Ureter (tissue), 1 donor: ENCODE results near the gene SHKBP1. TPM values are rescaled to one million over a fixed set of nuclear protein-coding genes. Genes with fewer than 3 reads are reported as not detected.
"Not testable (repeated sequence)": the region's sequence is repeated elsewhere in the genome, so short reads cannot be mapped to it uniquely, and the experiment has no call there.

ENCODE experiments used
- DNase-seq: peaks from one replicate; pipeline ENCODE4 v3.0.0-alpha.2; 2020; ENCODE audit warnings: low spot score
- total RNA-seq: library from RNA; stranded (reverse); gene quantifications from one replicate; pipeline ENCODE4 v1.2.4, GENCODE V29; 2023
- donor health status: DM: yes; HTN: yes; CAD: no.

Gene SHKBP1
- total RNA-seq, 1 donor from 2014 or later, result 61.2 TPM

DNA sequence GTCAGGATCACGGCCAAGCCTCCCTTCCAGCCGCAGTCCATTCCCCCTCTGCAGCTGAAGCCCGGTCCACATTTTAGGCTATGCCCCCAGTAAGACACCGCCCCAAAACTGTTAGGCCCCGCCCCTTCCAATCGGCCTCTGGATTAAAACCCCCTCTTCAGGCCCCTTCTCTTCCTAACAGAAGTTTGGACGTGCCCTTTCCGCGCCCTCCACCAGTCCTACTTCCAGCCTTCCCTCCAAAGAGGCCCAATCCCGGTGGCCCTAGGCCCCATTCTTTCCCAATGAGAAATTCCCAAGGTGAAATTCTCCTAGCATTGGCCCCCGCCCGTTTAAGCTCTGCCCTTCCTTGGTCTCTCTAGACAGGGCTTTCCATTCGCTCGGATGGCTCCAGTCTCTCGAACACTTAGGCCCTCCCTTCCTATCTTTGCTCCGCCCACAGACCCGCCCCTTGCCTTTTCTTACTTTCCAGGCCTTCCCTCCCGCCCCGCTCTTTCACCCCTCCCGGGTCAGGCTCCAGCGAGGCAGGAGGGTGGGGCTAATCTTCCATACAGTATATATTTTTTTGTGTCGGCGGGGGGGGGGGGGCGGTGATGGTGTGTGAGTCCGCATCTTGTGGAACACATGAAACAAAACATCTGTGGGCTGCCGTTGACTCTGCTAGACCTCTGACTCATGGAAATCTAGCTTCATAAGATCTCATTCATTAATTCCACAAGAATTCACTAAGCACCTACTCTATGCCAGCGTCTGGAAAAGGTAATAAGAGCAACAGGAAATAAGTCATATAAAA is 38.1 kb downstream of the SHKBP1 start:
- DNase-seq, result peak; percentile 88

DNA sequence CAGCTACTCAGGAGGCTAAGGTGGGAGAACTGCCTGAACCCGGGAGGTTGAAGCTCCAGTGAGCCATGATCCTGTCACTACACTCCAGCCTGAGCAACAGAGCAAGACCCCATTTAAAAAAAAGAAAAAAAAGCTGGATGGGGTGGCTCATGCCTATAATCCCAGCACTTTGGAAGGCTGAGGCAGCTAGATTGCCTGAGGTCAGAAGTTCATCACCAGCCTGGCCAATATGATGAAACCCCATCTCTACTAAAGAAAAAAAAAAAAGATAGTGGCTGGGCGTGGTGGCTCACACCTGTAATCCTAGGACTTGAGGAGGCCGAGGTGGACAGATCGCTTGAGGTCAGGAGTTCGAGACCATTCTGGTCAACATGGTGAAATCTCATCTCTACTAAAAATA is 39.5 kb downstream of the SHKBP1 start:
- no peak for DNase-seq

GRCh38 chr19:40616941-40617340 is 40.3 kb downstream of the SHKBP1 start:
- DNase-seq, result no peak

GRCh38 chr19:40617961-40618360 is 41.3 kb downstream of the SHKBP1 start:
- DNase-seq, result no peak

DNA sequence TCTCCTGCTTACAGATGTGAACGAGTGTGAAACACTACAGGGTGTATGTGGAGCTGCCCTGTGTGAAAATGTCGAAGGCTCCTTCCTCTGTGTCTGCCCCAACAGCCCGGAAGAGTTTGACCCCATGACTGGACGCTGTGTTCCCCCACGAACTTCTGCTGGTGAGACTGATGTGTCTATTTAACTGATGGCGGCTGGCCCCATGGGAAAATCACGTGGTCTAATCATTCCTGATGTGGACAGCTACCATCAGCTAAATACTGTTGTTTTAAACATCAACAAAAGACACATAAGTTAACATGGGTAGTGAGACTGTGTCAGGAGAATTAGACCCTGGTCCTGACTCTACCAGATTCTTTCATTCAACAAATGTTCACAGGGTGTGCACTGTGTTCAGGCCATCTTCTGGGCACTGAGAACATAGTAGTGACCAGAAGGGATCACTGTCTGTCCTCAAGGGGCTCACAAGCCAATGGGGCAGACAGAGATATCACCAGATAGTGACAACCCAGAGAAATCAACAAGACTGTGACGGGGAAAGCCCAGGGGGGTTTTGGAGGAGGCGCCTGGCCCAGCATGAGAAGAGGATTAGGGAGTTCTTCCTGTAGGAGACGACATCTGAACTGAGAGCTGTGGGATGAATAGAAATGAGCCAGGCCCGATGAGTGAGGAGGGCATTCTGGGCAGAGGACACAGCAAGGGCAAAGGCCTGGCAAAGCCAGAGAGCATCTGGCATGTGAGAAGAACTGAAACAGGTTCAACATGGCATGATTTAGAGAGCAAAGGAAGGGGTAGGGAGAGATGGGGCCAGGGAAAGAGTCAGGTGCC is 42.9 kb downstream of the SHKBP1 start:
- no peak for DNase-seq

- DNase-seq, result no peak
Observed at GRCh38 chr19:40620161-40620485, 43.5 kb downstream of the SHKBP1 start.

DNA sequence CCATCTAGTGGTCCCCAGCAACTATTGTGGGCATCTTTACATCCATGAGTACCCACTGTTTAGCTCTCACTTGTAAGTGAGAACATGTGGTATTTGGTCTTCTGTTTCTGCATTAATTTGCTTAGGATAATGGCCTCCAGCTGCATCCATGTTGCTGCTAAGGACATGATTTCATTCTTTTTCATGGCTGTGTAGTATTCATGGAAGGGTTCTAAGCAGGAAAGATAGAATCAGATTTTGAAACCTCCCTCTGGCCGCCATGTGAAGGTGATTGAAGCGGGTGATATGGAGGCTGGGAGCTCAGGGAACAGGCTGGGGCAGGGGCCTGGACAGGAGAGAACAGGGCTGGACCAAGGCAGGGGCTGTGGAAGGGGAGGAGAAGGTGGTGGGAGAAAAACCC is 44.6 kb downstream of the SHKBP1 start:
- no peak for DNase-seq

- DNase-seq, result no peak
Observed at GRCh38 chr19:40621966-40622772, 45.5 kb downstream of the SHKBP1 start.

DNA sequence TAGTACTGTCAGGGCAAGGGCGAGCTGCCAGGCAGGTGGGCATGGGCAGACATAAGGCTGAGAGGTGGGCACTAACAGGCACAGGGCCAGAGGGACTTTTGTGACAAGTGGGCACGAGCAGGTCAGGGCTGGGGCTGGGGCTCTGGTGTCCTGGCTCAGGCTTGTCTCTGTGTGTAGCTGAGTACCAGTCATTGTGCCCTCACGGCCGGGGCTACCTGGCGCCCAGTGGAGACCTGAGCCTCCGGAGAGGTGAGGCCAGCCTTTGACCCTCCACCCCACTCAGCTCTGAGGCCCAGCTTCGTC is 46.1 kb downstream of the SHKBP1 start:
- DNase-seq, result no peak

DNA sequence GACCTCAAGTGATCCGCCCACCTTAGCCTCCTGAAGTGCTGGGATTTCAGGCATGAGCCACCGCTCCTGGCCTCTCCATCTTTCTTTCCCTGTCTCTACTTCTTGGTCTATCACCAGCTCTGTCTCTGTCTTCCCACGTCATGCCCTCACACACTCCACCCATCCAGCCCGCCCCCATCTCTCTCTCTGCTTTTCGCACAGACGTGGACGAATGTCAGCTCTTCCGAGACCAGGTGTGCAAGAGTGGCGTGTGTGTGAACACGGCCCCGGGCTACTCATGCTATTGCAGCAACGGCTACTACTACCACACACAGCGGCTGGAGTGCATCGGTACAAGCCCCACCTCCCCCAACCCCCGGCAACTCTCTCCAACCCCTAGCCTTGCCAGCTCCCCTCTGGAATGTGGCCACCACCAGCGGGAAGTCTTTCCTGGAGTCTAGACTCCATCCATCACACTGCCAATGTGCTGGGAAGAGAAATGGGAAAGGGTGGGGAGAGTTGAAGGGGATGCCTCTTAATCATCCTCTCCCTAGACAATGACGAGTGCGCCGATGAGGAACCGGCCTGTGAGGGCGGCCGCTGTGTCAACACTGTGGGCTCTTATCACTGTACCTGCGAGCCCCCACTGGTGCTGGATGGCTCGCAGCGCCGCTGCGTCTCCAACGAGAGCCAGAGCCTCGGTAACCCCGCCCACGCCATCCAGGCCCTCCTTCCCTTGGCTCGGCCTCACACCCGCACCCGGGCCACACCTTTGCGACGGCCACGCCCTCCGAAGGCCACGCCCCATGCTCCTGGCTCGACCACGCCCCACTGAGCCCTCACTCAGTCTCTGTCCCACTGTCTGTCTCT is 47.0 kb downstream of the SHKBP1 start:
- DNase-seq, result no peak

- DNase-seq, result not testable (repeated sequence)
Observed at GRCh38 chr19:40624369-40625153, 47.9 kb downstream of the SHKBP1 start.

DNA sequence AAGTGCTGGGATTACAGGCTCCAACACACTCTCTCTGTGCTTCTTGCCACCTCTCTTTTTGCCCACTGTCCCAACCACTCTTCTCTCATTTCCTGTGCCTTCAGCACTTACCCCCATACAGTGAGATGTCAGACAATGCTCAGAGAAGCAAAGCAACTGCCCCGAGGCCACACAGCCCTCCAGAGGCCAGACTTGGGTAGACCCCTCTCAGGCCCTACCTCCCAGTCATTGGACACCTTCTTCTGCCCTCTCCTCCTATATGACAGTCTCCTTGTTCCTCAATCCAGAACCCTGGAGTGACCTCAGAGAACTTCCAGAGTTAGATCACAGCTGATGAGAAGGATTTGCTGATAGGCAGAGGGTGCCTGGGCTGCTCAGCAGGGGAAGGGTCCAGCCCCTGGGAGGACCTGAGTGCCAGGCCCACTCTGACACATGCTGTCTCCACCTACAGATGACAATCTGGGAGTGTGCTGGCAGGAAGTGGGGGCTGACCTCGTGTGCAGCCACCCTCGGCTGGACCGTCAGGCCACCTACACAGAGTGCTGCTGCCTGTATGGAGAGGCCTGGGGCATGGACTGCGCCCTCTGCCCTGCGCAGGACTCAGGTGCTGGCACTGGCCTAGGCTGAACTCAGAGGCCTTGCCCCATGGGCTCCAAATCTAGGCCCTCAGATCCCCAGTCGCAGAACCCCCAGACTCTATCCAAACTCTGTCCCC is 48.9 kb downstream of the SHKBP1 start:
- DNase-seq, result no peak

DNA sequence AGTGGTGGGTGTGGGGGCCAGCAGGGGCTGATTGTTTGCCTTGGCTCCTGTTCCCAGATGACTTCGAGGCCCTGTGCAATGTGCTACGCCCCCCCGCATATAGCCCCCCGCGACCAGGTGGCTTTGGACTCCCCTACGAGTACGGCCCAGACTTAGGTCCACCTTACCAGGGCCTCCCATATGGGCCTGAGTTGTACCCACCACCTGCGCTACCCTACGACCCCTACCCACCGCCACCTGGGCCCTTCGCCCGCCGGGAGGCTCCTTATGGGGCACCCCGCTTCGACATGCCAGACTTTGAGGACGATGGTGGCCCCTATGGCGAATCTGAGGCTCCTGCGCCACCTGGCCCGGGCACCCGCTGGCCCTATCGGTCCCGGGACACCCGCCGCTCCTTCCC is 50.2 kb downstream of the SHKBP1 start:
- no peak for DNase-seq

- DNase-seq, result no peak
Observed at GRCh38 chr19:40627486-40628279, 51.0 kb downstream of the SHKBP1 start.

DNA sequence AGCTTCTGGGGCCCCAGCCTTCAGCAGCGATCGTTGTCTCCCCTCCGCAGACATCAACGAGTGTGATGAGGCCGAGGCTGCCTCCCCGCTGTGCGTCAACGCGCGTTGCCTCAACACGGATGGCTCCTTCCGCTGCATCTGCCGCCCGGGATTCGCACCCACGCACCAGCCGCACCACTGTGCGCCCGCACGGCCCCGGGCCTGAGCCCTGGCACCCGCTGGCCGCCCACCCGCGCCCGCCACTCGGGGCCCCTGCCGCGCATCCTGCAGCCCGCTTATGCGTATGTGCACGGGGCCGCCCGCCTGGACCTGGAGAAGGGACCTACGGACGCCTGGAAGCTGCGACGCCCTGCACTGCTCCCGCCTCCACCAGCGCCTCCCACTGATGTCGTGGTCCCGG is 52.7 kb downstream of the SHKBP1 start:
- DNase-seq, result no peak

DNA sequence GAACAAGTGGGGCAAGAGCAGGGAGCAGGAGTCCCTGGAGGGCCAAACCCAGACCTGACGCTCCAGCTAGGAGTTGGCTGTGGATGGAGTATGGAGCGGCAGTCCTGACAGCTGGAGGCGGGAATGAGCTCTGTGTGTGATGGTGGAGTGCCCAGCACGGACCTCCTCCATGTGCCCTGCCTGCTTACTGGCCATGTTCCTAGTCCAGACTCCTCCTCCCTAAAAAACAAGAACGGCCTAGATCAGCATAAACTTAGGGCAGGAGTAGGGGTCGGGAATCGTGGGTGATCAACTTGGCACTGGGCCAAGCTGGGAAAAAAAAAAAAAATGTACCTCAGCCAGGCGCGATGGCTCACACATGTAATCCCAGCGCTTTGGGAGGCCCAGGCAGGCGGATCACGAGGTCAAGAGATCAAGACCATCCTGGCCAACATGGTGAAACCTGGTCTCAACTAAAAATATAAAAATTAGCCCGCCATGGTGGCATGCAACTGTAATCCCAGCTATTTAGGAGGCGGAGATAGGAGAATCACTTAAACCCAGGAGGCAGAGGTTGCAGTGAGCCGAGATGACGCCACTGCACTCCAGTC is 54.0 kb downstream of the SHKBP1 start:
- no peak for DNase-seq

GRCh38 chr19:40632311-40633036 is 55.8 kb downstream of the SHKBP1 start:
- DNase-seq, result no peak

DNA sequence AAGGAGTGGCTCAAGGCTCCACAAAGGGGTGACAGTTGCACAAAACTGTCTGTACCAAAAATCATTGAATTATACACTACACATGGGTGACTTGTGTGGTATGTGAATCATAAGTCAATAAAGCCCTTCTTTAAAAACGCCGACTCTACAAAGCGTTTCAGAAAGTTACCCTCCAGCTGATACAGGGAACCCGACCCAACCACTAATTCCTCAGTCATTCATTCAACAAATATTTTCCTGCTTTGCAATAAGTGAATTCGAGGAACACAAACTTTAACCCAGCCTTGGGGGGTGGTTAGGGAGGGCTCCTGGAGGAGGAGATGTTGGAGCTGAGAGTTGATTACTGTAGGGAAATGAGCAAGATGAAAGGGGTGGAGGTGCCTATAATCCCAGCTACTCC is 56.5 kb downstream of the SHKBP1 start:
- DNase-seq, result no peak
